Mesenchymal stem cell (in vitro differentiated cells and primary cell): ENCODE measurements around the gene KCNQ5.

ENCODE experiments used
- DNase-seq: peaks from one replicate; pipeline ENCODE4 v3.0.0-alpha.2; 2013
- H2AFZ ChIP-seq: one replicate; pipeline ENCODE4 v1.6.1; 2013; ENCODE audit warnings: low read depth, mild to moderate bottlenecking, control low read depth, inconsistent platforms, low read length, moderate library complexity
- H2AK5ac ChIP-seq: 2 replicates; pipeline ENCODE4 v1.6.1; 2013; ENCODE audit warnings: low read length, moderate library complexity, mild to moderate bottlenecking, inconsistent platforms; ENCODE audit not compliant: severe bottlenecking
- H2BK120ac ChIP-seq: one replicate; pipeline ENCODE4 v1.6.1; 2013; ENCODE audit warnings: low read depth, mild to moderate bottlenecking, inconsistent platforms, low read length, moderate library complexity
- H2BK12ac ChIP-seq, 2 experiments: one replicate each; pipeline ENCODE4 v1.6.1; 2013; ENCODE audit warnings: inconsistent platforms in 2 of 2, low read length in 2 of 2, mild to moderate bottlenecking in 2 of 2, moderate library complexity in 2 of 2, control low read depth in 1 of 2
- H2BK15ac ChIP-seq: one replicate; pipeline ENCODE4 v1.6.1; 2013; ENCODE audit warnings: mild to moderate bottlenecking, low read depth, inconsistent platforms; ENCODE audit not compliant: poor library complexity, severe bottlenecking
- H2BK5ac ChIP-seq: 2 replicates; pipeline ENCODE4 v1.6.1; 2013; ENCODE audit warnings: low read depth, mild to moderate bottlenecking, low read length, control low read depth, inconsistent platforms; ENCODE audit not compliant: poor library complexity, severe bottlenecking
- H3K14ac ChIP-seq, 2 experiments: one replicate each; pipeline ENCODE4 v1.6.1; 2013; ENCODE audit warnings: inconsistent platforms in 2 of 2, low read length in 2 of 2, control low read depth in 1 of 2, mild to moderate bottlenecking in 1 of 2, moderate library complexity in 1 of 2
- H3K18ac ChIP-seq, 2 experiments: one replicate each; pipeline ENCODE4 v1.6.1; 2013; ENCODE audit warnings: inconsistent platforms in 2 of 2, low read length in 2 of 2, control low read depth in 1 of 2, low read depth in 1 of 2, mild to moderate bottlenecking in 1 of 2
- H3K23ac ChIP-seq, 2 experiments: one replicate each; pipeline ENCODE4 v1.6.1; 2013; ENCODE audit warnings: inconsistent platforms in 2 of 2, low read length in 2 of 2, mild to moderate bottlenecking in 2 of 2, moderate library complexity in 2 of 2, control low read depth in 1 of 2
- H3K27ac ChIP-seq: 2 replicates; pipeline ENCODE4 v1.5.1; 2013; ENCODE audit warnings: mild to moderate bottlenecking, moderate library complexity, low read length, control low read depth, inconsistent platforms; ENCODE audit not compliant: poor library complexity, severe bottlenecking
- H3K27me3 ChIP-seq, 2 experiments: 2 replicates each; pipeline versions ENCODE4 v1.6.1 to v1.7.0; 2013; ENCODE audit warnings: low read length in 2 of 2, mild to moderate bottlenecking in 2 of 2, moderate library complexity in 2 of 2, control low read depth in 1 of 2, inconsistent platforms in 1 of 2; ENCODE audit not compliant: control insufficient read depth in 1 of 2, insufficient read depth in 1 of 2
- H3K36me3 ChIP-seq, 2 experiments: 2 replicates each; pipeline versions ENCODE4 v1.6.1 to v1.7.0; 2013; ENCODE audit warnings: low read length in 2 of 2, control low read depth in 1 of 2, inconsistent platforms in 1 of 2, low read depth in 1 of 2, mild to moderate bottlenecking in 1 of 2; ENCODE audit not compliant: insufficient read depth in 2 of 2, control insufficient read depth in 1 of 2
- H3K4ac ChIP-seq, 2 experiments: one replicate each; pipeline ENCODE4 v1.6.1; 2013; ENCODE audit warnings: inconsistent platforms in 2 of 2, low read length in 2 of 2, mild to moderate bottlenecking in 2 of 2, moderate library complexity in 2 of 2, control low read depth in 1 of 2, low read depth in 1 of 2
- H3K4me1 ChIP-seq: 2 replicates; pipeline ENCODE4 v1.6.1; 2013; ENCODE audit warnings: low read depth, low read length, control low read depth; ENCODE audit not compliant: control insufficient read depth, insufficient read depth
- H3K4me2 ChIP-seq: 2 replicates; pipeline ENCODE4 v1.6.1; 2013; ENCODE audit warnings: low read length, mild to moderate bottlenecking, inconsistent platforms; ENCODE audit not compliant: poor library complexity, severe bottlenecking
- H3K4me3 ChIP-seq, 2 experiments: 2 replicates each; pipeline versions ENCODE4 v1.5.1 to v1.7.0; 2013; ENCODE audit warnings: low read length in 2 of 2, mild to moderate bottlenecking in 2 of 2, control low read depth in 1 of 2, low read depth in 1 of 2; ENCODE audit not compliant: insufficient read depth in 1 of 2
- H3K79me1 ChIP-seq: replicated peaks from 2 replicates; pipeline ENCODE4 v1.6.1; 2013; ENCODE audit warnings: mild to moderate bottlenecking, control low read depth, low read length, inconsistent platforms; ENCODE audit not compliant: poor library complexity, severe bottlenecking
- H3K9ac ChIP-seq: 2 replicates; pipeline ENCODE4 v1.7.0; 2013; ENCODE audit warnings: mild to moderate bottlenecking, low read length, moderate library complexity
- H3K9me3 ChIP-seq: 2 replicates; pipeline ENCODE4 v1.7.0; 2013; ENCODE audit warnings: mild to moderate bottlenecking, low read length; ENCODE audit not compliant: control insufficient read depth
- H4K8ac ChIP-seq: one replicate; pipeline ENCODE4 v1.6.1; 2013; ENCODE audit warnings: inconsistent platforms, mild to moderate bottlenecking, low read length, moderate library complexity
- H4K91ac ChIP-seq: one replicate; pipeline ENCODE4 v1.6.1; 2013; ENCODE audit warnings: mild to moderate bottlenecking, low read length, inconsistent platforms
- WGBS: methylation state at CpG from one replicate; pipeline ENCODE4 v1.1.7; 2013; ENCODE audit warnings: mixed read lengths; 5-methylcytosine and 5-hydroxymethylcytosine counted together

Gene KCNQ5

GRCh38 chr6:73174646-73175045 lies 552.8 kb downstream of the KCNQ5 start:
- Histone ChIP-seq H3K14ac (no peak overlapping the region), H3K4me2 (no peak overlapping the region), H3K27ac (no peak overlapping the region), H2BK15ac (no peak overlapping the region), H2BK5ac (no peak overlapping the region), H3K4me1 (no peaks in the 10 kb centered on the region), H4K8ac (no peak overlapping the region), H3K9me3 (no peaks in the 10 kb centered on the region), H2BK120ac (no peak overlapping the region), H2BK12ac (no peak overlapping the region), H3K18ac (no peak overlapping the region), H2AFZ (no peak overlapping the region), H2AK5ac (no peak overlapping the region), H3K27me3 (peaks cover 17 to 27% of the 10 kb centered on the region in 2 experiments), H3K9ac (no peak overlapping the region), H3K23ac (no peak overlapping the region), H3K4me3 (no peak overlapping the region), H4K91ac (no peak overlapping the region), H3K36me3 (no peaks in the 10 kb centered on the region), H3K4ac (no peak overlapping the region), H3K79me1 (no peaks in the 10 kb centered on the region)
- 89% methylated on average over 4 of the region's 4 CpGs for WGBS
- no peak for DNase-seq

GRCh38 chr6:73176057-73176456 lies 554.2 kb downstream of the KCNQ5 start:
- Histone ChIP-seq H2BK15ac (no peak overlapping the region), H3K18ac (no peak overlapping the region), H3K4me2 (no peak overlapping the region), H2BK5ac (no peak overlapping the region), H3K9me3 (no peaks in the 10 kb centered on the region), H3K9ac (no peak overlapping the region), H3K36me3 (no peaks in the 10 kb centered on the region), H4K8ac (no peak overlapping the region), H4K91ac (no peak overlapping the region), H3K4me1 (no peaks in the 10 kb centered on the region), H3K79me1 (no peaks in the 10 kb centered on the region), H3K23ac (no peak overlapping the region), H2AK5ac (no peak overlapping the region), H3K27me3 (peaks cover 17 to 36% of the 10 kb centered on the region in 2 experiments), H2BK120ac (no peak overlapping the region), H3K4me3 (no peak overlapping the region), H2AFZ (no peak overlapping the region), H3K4ac (no peak overlapping the region), H3K27ac (no peak overlapping the region), H3K14ac (no peak overlapping the region), H2BK12ac (no peak overlapping the region)
- DNase-seq: no peak
- 84% methylated on average over 6 of the region's 6 CpGs for WGBS

DNA sequence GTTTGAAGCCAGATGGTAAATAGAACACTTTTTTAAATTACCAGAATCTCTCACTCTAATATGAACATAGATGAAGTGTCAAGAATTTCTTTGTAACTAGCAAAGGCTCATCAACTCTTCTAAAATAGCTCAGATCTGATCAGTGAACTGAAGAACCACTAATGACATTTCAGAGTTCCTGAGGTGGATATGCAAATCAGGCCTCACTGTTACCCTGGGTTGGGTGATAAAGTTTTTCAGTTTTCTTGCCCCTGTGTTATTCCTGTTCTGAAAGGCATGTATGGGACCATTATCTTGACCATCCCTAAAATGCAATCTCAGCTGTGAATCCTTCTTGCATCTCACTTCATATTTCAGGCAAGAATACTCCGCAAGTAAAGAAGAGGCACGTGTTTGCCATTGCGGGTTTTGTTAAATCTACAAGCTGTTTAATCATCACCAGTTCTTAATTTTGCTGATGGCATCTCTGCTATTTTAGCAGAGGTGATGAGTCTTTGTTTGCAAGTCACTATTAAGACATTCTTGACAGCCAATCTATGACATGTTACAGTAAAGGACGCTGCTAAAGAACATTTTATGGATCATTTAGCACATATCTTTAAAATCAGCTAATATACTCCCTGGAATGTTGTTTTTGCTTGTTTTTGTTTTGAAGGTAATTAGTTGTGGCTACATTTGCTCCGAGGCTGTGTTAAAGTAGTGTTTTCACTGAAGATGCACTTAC lies 555.5 kb downstream of the KCNQ5 start:
- Histone ChIP-seq H4K8ac (no peak overlapping the region), H3K36me3 (no peaks in the 10 kb centered on the region), H3K23ac (no peak overlapping the region), H3K27me3 (peaks cover 17 to 40% of the 10 kb centered on the region in 2 experiments), H3K4ac (no peak overlapping the region), H2BK120ac (no peak overlapping the region), H3K9ac (no peak overlapping the region), H3K4me2 (no peak overlapping the region), H3K79me1 (no peaks in the 10 kb centered on the region), H3K4me3 (no peak overlapping the region), H3K27ac (no peak overlapping the region), H4K91ac (no peak overlapping the region), H3K4me1 (no peaks in the 10 kb centered on the region), H2BK15ac (no peak overlapping the region), H2AFZ (no peak overlapping the region), H3K18ac (no peak overlapping the region), H2AK5ac (no peak overlapping the region), H2BK5ac (no peak overlapping the region), H2BK12ac (no peak overlapping the region), H3K9me3 (no peaks in the 10 kb centered on the region), H3K14ac (no peak overlapping the region)
- 64% methylated on average over 4 of the region's 5 CpGs for WGBS
- no peak for DNase-seq

- Histone ChIP-seq H3K9me3 (no peaks in the 10 kb centered on the region), H3K9ac (peak overlapping the region; percentile 9), H4K91ac (no peak overlapping the region), H3K4me3 (peak overlapping the region in 1 of 2 experiments; percentile 68), H3K23ac (no peak overlapping the region), H3K4me2 (no peak overlapping the region), H3K4me1 (no peaks in the 10 kb centered on the region), H3K27ac (no peak overlapping the region), H2BK120ac (no peak overlapping the region), H2BK12ac (no peak overlapping the region), H3K18ac (no peak overlapping the region), H2BK15ac (no peak overlapping the region), H3K4ac (no peak overlapping the region), H2AK5ac (no peak overlapping the region), H2BK5ac (no peak overlapping the region), H3K36me3 (no peaks in the 10 kb centered on the region), H3K14ac (no peak overlapping the region), H3K27me3 (peaks cover 36 to 58% of the 10 kb centered on the region in 2 experiments), H4K8ac (no peak overlapping the region), H2AFZ (no peak overlapping the region), H3K79me1 (no peaks in the 10 kb centered on the region)
- DNase-seq: no peak
- whole genome bisulfite sequencing: 84% methylated on average over 6 of the region's 6 CpGs
Observed at GRCh38 chr6:73180076-73180738, 558.3 kb downstream of the KCNQ5 start.
